HG03159 (cell line): ENCODE measurements around the gene ADA.

Experiments used
- ATAC-seq: cut with Tn5 transposase; IDR thresholded peaks from one replicate; pipeline ENCODE4 v1.9.1; 2021; ENCODE audit warnings: mild to moderate bottlenecking, moderate library complexity; ENCODE audit not compliant: unreplicated experiment

Gene ADA

DNA sequence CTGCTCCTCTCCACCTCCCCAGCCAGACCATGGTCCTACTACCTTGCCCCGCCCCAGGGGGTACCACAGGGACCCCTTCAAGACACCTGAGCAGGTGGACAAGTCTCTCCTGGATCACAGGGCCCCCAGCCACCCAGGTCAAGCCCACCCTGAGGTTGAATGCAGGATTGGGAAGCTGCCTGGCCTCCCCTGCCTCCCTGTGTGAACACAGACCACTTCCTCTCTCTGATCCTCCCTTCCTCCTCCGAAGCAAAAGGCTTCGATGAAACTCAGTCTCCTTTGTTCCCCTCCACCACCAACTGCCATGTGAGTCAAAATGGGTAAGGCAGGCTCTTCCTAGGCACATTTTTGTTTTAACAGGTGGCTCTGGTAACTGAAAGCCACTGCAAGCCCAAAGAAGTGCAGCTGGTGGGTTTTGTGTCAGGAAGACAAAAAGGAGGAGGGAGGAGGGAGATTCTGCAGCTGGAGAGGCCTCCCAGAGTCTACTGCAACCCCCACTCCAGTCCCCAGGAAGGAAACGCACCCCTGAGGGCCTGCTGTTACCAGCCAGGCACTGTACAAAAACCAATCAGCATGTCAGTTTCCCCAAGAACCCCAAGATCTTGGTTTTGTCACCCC lies 5.4 kb downstream of the ADA start:
- no peak for ATAC-seq

DNA sequence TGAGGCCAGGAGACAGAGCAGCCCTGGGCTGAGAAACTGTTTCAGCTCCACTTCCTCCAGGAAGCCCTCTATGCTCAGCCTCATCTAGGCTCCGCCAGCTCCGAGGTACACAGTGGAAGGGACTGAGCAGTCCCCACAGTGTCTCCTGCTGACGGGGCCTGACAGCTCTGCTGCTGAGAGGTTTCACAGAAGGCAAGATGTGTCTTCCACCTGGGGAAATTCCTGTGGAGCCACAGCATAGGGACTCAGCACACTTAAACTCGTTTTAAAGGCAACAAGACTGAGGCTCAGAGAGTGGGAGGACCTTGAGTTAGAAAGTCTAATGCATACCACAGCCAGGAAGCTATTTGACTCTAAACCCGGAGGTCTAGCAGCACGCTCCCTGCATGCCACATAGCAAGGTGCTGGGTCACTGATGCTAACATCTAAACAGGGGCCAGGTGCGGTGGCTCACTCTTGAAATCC lies 6.8 kb downstream of the ADA start:
- ATAC-seq, result no peak

DNA sequence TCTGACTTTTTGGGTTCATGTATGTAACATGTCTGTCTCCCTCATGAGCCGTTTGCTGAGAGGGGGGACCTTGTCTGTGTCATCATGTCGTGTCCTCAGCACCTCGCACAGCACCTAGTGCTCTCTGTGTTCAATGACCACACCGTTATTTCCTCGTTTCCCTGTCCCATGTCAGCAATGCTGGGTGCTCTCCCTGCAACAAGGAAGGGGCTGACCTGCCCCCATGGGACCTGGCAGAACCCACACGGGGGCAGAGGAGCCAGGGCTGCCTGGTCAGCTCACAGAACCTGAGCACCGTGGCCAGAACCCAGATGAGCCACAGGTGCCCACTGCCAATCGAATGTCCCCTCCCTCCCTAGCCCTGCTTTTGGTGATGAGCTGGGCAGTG lies 7.3 kb downstream of the ADA start:
- no peak for ATAC-seq

DNA sequence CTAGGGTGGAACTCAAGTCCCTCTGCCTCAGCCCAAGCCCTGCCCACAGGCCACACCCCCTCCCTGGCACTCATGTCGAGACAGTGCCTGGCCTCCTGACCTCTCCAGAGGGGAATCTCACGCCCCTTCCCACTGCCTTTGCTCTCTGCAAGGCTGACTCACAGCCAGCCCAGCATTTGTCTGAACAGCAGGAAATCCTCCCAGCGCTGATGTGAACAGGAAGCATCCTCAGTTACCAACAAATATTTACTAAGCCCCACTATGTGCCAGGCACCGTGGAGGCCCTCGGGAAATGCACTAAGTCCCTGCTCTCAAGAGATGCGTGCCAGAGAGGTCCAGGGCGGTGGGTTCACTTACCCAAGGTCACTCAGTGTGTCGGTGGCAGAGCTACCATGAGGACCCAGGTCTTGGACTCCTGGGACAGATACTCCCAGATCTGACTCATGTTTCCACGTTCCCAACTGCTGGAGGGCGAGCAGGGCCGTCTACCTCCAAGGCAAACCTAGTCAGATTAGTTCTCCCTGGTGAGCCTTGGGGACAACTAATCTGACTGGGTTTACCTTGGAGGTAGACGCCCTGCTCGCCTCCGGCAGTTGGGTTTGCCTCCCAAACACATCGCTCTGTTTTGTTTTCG lies 7.8 kb downstream of the ADA start:
- no peak for ATAC-seq

DNA sequence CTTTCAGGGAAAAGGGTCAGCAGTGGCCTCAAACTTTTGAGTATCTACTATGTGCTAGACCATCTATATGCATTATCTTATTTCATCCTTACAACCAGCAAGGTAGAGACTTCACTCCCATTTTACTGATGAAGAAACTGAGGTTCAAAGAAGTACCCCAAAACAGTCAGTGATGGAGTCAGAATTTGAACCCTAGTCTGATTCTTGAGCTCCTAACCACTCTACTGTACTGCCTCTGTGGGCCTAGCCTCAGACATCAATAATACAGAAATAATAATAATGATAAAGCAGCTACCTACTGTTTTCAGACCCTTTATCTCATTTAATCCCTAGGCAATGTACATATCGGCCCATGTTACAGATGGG lies 8.4 kb downstream of the ADA start:
- no peak for ATAC-seq

DNA sequence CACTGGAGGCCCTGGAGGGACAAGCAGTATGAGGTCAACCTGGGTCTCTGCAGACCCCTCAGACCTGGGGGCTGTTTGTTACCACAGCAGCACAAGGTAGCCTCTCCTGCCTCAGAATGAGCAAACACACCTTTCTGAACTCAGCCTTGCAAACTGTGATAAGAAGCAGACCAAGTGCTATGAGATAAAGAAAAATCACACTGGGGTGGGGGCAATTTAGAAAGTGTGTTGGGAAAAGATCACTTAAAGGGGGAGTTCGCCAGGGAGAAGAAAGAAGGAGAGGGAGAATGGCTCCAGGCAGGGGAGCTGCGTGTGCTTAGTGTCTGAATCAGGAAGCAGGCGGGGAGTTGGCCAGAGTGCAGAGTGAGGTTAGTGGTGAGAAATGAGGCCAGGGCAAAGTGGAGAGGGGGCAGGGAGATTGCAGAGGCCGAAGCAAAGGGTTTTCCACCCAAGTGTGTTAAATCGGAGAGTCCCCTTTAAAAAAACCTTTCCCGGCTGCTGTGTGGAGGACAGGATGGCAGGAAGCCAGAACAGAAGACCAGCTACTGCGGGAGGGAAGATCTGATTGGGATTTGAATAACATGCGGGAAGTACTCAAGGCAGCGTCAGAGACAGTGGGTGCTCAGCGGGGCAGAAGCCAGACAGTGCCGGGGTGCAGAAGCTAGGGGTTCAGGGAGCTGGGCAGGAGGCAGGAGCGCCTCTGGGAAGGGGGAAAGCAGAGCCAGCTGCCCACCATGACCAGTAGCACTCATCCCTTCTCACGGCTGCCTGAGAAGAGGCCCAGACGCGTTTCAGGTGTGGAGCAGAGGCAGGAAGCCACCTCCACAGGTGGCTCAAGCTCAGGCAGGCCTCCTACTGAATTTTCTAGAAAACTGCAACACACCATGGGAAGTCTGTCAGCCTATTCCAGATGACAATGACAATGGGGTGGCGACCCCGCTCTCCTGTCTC lies 9.0 kb downstream of the ADA start:
- ATAC-seq, result no peak

DNA sequence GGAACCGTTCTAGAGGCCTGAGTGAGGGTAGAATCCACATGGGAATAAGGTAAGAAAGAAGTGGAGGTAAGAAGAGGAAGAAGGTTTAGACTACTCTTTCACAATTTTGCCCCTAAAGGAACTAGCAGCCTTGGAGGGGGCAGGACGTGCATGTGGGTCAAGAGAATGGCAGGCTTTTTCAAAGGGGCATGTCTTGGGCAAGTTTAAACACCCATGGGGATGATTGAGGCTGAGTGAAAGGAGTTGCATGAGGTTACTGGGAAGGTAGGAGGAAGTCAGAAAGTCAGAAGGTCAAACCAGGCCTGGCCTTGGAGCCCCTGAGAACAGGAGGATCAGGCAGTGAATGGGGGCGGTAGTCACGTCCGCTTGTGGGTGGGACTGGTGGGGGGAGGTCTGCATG lies 10.2 kb downstream of the ADA start:
- ATAC-seq, result no peak

DNA sequence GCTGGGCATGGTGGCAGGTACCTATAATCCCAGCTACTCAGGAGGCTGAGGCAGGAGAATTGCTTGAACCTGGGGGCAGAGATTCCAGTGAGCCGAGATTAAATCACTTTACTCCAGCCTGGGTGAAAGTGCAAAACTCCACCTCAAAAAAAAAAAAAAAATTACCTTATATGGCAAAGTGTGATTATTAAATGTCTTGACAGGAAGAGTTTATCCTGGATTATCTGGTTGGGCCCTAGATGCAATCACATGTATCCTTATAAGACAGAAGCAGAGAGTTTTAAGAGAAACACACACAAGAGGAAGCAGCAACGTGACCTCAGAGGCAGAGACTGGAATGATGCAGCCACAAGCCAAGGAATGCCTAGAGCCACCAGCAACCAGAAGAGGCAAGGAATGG lies 11.0 kb downstream of the ADA start:
- no peak for ATAC-seq

DNA sequence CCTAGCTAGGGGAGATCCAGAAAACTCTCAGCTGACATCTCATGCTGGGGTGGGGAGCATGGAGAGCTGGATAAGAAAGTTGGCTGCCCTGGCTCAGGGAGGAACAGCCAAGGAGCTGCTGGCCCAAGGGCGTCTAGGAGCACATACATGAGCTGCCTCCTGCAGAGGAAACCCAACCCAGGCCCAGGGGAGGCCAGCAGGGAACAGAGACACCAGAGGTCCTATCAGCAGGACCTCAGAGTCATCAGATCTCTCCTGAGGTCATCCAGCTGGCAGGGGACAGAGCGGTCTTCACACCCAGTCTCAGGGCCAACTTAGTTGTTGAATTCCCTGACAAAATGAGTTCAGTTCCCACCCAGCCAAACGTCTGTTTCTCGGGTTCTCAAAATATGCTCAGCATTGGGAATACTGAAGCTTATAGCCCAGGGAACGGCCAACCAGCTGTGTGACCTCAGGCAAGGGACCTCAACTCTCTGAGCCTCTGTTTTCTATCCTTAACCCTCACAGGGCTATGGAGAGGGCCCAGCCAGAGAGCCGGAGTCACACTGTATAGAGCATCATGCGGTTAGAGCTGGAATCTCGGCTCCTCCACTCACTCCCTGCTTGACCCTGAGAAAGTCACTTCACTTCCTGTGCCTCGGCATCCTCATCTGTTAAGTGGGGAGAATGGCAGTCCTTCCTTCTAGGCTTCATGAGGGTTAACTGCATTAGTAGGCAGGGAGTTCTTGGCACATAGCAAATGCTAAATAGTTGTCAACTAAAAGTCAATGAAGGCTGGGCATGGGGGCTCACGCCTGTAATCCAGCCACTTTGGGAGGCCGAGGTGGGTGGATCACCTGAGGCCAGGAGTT lies 13.8 kb downstream of the ADA start:
- no peak for ATAC-seq

DNA sequence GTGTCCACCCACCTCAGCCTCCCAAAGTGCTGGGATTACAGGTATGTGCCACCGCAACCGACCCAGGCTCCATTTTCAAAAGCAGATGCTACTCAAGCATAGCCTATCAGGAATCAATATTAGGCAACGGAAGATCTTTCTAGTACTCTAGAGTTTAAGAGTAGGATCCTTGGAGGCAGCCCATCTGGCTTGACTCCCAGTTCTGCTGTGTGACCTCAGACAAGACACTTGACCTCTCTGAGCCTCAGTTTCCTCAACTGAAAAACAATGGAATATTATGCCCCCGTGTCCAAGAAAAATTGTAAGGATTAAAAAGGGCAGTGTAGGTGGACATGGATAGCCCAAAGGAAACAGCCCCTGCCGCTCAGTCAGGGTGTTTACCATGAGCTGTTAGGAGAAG lies 14.5 kb downstream of the ADA start:
- ATAC-seq, result no peak

DNA sequence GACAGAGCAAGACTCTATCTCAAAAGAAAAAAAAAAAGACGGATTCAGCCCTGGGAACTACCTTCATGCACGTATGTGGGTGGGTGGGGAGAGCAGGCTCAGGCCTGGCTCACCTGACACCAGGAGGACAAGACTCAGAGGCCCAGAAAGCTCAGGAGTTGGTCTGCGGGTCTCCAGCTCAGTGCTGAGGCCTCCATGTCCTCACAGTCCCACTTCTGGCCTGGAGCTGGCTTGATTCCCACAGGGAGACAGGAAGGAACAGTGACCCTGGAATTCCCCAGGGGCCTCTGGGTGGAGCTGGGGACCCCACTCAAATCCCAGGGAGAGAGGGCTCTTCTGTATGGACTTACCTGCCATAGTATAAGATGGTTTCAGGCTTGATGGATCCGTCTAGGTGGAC lies 15.6 kb downstream of the ADA start:
- no peak for ATAC-seq

DNA sequence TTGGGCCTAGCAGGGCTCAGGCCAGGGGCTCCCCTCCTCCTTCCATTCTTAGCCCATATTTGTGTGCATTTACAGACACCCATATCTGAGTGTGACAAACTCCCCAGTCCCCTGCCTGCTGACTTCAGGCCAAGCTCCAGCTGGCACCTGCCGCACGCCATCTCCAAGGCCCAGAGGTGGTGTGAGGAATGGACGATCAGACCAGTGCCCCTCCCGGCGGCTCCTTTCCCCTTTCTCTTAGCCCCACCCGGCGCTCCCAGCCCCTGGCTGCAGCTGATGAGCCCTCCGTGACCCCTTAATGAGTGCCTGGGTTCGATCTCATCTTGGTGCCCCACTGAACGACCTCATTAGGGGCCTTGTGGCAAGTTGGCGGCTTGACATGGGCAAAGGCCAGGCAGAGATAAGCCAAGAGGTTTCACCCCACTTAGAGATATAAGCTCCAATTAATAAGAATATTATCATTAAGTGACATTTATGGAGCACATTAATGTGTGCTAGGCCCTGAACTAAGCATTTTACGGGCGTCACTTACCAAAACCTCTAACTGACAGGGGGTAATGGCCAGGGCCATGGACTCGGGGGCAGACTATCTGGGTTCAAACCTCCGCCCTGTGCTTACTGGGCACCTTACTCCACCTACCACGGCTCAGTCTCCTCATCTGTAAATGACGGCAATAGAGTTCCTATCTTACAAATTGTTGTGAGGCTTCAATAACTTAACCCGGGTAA lies 17.5 kb downstream of the ADA start:
- ATAC-seq, result no peak

DNA sequence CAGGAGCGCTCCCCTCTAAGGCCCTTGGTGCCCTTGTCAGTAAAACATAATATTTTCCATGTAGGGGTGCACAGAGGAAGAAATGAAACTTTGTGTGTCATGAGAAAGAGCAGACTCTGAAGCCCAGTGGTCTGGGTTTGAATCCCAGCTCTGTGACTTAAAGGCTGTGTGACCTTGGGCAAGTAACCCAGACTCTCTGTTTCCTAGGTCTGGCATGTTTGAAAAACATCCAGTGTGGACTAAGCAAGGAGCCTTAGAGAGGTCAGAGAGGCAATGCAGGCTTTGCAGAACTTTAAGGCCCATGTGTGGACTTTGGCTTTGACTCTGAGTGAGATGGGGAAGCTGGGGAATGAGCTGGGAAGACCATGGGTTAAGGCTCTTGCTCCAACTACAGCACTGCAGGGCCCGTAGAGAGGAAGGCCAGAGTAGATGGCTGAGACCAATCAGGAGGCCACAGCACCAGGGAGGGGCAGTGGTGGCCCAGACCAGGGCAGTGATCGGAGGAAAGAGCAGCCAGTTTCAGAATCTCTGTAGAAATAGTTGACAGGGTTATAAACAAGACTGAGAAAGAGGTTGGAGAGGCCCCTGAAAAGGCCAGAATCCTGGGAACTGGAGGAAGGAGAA lies 18.2 kb downstream of the ADA start:
- no peak for ATAC-seq

DNA sequence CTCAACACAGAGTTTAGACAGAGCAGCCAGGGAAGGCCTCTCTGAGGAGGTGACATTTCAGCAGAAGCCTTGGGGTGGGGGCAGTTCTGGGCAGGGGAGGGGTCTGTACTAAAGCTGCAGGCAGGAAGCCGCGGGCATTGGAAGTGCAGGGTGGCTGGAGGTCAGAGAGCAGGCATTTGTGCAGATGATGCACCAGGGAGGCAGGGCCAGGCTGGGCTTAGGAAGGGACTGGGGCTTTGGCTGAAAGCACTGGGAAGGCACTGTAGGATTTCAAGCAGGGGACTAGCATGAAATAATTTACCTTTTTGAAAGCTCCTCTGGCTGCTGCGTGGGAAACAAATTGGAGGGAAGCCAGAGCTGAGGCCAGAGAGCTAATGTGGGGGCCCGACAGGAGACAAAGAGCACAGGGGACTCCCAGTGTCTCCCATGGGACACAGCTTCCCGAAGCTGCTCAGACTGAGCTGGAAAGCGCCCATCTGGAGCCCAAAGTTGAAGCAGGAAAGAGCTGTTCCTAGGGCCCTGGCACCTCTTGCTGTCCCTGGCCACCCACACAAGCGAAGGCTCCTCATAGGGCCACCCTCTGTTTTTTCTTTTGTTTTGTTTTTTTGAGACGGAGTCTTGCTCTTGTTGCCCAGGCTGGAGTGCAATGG lies 19.3 kb downstream of the ADA start:
- ATAC-seq, result no peak

DNA sequence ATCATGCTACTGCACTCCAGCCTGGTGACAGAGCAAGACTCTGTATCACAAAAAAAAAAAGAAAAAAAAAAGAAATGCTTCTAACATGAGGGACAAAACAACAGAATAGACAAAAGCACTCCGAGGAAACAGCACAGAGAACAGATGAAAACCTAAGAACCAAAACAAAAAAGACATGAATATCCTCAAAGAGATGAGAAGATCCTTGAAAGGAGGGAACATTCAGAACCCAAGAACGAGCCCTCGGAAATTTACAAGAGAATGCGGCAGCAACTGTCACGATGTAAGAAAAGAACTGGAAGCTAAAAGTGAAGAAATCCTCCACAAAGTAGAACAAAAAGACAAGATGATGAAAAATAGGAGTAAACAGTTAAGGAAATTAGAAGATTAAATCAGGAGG lies 21.2 kb downstream of the ADA start:
- no peak for ATAC-seq

DNA sequence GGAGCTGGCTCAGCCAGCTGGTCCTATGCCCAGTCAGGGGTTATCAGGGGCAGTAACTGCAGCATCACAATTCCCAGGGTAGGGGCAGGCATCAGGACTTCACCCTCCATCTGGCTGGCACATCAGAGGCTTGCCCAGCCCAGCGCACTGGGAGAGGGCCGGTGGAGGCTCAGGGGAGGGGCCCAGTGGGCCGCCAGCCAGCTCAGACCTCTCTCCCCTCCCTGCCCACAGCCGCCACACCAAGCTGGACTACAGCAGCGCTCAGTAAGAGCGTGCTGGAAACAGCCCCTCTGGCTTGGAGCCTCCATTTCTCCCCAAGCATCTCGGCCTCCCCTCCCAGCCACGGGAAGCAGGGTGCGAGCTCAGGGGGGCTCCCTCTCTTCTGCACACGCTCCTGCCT lies 22.0 kb downstream of the ADA start:
- no peak for ATAC-seq

DNA sequence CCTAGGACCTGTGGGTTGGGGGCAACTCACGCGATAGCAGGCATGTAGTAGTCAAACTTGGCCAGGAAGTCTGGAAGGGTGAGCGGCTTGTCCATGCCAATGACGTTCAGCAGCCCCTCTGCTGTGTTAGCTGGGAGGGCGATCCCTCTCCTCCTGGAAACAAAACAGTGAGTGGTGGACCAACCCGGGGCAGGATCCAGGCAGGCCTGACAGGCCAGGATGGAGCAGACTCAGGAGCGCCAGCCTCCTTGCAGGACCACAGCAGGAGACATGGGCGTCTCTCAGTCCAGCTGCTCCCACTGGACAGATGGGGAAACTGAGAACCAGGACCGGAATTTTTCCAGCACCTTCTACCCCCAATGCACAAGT lies 22.5 kb downstream of the ADA start:
- ATAC-seq, result no peak

DNA sequence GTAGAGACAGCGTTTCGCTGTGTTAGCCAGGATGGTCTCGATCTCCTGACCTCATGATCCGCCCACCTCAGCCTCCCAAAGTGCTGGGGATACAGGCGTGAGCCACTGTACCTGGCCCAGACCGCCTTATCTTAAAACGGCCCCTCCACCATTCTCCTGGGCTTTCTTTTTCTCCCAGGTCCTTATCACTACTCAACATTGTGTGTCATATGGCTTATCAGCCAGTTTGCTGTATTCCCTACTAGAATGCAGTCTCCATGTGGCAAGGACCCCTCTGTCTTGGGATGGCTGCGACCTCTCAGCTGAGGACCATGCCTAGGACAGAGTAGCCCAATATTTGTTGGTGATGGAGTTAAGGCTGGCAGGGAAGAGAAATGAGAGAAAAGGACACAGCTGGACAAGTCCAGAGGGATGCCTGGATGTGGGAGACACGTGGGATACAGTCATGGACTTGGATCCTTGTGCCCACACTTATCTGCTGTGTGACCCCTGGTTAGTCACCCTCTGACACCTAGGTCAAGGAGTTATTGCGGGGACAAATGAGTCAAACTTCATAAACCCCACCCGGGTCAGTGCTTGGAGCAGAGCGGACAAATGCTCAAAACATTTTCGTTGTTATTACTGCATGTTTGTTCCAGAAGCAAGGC lies 24.0 kb downstream of the ADA start:
- no peak for ATAC-seq

DNA sequence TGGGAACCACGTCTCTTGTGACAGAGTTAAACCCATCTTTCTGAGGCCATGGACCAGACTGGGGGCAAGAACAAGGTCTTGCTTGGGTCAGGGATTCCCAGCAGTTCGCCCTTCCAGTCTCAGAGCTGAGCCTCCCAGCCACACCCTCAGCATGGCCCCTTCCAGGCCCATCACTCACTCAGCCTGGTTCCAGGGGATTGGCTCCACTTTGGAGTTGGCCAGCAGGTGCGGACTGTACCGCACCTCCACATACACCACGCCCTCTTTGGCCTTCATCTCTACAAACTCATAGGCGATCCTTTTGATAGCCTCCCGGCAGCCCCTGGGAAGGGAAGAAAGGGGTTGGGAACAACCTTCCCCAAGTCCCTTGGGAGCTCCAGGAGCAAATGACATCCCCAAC lies 25.2 kb downstream of the ADA start:
- ATAC-seq, result no peak
